NB4 (cell line): ENCODE measurements around the gene ZNF57.

Source experiments
- MYC ChIP-seq: IDR thresholded peaks from 2 replicates; pipeline ENCODE4 v1.6.1; 2011; ENCODE audit warnings: low read depth, low read length
- POLR2A ChIP-seq: IDR thresholded peaks from 2 replicates; pipeline ENCODE4 v1.6.1; 2011; ENCODE audit warnings: mild to moderate bottlenecking; ENCODE audit not compliant: insufficient read length; ENCODE audit errors: extremely low read depth
- TF ChIP-seq, protein P1 (sequence below): IDR thresholded peaks from one replicate; pipeline ENCODE4 v1.5.1; 2012; ENCODE audit warnings: low read depth, low read length
- TF ChIP-seq, protein P2 (sequence below): IDR thresholded peaks from 2 replicates; pipeline ENCODE4 v1.6.1; 2011; ENCODE audit warnings: low read depth, low read length

DNA sequence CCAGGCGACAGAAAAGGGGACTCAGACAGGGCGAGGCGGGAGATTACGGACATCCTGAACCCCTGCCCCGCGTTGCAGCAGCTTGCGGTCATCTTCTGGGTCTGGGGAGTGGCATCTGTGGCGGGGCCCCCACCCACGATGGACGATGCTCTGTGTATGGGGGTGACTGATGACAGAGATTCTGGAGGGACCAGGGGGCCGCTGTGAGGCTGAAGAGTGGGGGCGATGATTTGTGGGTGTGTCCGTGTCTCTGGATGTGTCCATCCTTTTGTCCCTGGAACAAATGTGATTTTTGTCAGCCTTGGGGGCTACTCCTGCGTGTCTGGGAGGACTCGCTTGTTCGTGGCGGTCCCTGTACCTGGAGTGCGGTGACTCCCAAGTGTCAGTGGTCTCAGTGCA lies 26.3 kb downstream of the ZNF57 start:
- TF ChIP-seq, protein P1, sequence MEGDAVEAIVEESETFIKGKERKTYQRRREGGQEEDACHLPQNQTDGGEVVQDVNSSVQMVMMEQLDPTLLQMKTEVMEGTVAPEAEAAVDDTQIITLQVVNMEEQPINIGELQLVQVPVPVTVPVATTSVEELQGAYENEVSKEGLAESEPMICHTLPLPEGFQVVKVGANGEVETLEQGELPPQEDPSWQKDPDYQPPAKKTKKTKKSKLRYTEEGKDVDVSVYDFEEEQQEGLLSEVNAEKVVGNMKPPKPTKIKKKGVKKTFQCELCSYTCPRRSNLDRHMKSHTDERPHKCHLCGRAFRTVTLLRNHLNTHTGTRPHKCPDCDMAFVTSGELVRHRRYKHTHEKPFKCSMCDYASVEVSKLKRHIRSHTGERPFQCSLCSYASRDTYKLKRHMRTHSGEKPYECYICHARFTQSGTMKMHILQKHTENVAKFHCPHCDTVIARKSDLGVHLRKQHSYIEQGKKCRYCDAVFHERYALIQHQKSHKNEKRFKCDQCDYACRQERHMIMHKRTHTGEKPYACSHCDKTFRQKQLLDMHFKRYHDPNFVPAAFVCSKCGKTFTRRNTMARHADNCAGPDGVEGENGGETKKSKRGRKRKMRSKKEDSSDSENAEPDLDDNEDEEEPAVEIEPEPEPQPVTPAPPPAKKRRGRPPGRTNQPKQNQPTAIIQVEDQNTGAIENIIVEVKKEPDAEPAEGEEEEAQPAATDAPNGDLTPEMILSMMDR = no peak
- TF ChIP-seq POLR2A = no peak
- TF ChIP-seq, protein P2, sequence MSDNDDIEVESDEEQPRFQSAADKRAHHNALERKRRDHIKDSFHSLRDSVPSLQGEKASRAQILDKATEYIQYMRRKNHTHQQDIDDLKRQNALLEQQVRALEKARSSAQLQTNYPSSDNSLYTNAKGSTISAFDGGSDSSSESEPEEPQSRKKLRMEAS = no peak
- TF ChIP-seq MYC = no peak
